ENCODE data around the gene DGKQ.

GRCh38 chr4:951186-951585, 22.2 kb downstream of the DGKQ start:
- TF ChIP-seq CTCF (IDR thresholded peaks at IDR 0.05) (no peak), EZH2phosphoT487 (IDR thresholded peaks at IDR 0.05) (no peak), EZH2 (IDR thresholded peaks at IDR 0.05) (no peak)
